Vagina (tissue), 2 donors: ENCODE data around the gene NDUFA11. TPM values are rescaled to one million over a fixed set of nuclear protein-coding genes. Genes with fewer than 3 reads are reported as not detected.

ENCODE experiments used
- DNase-seq, 2 donors: peaks; one replicate each; pipeline ENCODE4 v3.0.0-alpha.2; 2017; ENCODE audit errors: extremely low spot score in 2 of 2
- H3K27ac ChIP-seq: fragments of 200-600 bp; sonication (generic); one replicate; pipeline ENCODE4 v1.5.1; 2019
- H3K27me3 ChIP-seq: fragments of 200-600 bp; sonication (generic); one replicate; pipeline ENCODE4 v1.5.1; 2019
- H3K36me3 ChIP-seq, 2 donors: fragments of 200-600 bp; sonication (generic); one replicate each; pipeline ENCODE4 v1.5.1; 2017 to 2019
- H3K4me1 ChIP-seq: fragments of 200-600 bp; sonication (generic); one replicate; pipeline ENCODE4 v1.5.1; 2019
- H3K4me3 ChIP-seq, 2 donors: fragments of 200-600 bp; sonication (generic); 1 replicate in 1 of 2; 2 replicates in 1 of 2; pipeline ENCODE4 v1.5.1; 2016 to 2019
- H3K9me3 ChIP-seq: fragments of 200-600 bp; sonication (generic); one replicate; pipeline ENCODE4 v1.5.1; 2019
- POLR2A ChIP-seq, 2 donors: fragments of 450-650 bp; IDR thresholded peaks; one replicate each; pipeline ENCODE4 v1.6.1; 2017; ENCODE audit warnings: antibody characterized with exemption in 2 of 2, mild to moderate bottlenecking in 2 of 2, moderate library complexity in 2 of 2
- POLR2AphosphoS5 ChIP-seq, 2 donors: sonication (generic); formaldehyde crosslinking; IDR thresholded peaks; one replicate each; pipeline ENCODE4 v1.9.0; 2017; ENCODE audit warnings: antibody characterized with exemption in 2 of 2, mild to moderate bottlenecking in 2 of 2, low read depth in 1 of 2; ENCODE audit not compliant: insufficient read depth in 1 of 2
- intact Hi-C: fragments of 100-400 bp; cut with DNase I; formaldehyde crosslinking; loops from one replicate; pipeline ENCODE4 v1.15.1; 2023
- total RNA-seq: library from RNA; depleted of rRNA; stranded (reverse); fragments of >200 nt; gene quantifications from one replicate; pipeline ENCODE4 v1.2.3, GENCODE V29; 2016
- TF ChIP-seq, protein P1 (sequence below), 3 experiments: fragments of 450-650 bp in 2 of 3; fragments of 200-600 bp in 1 of 3; sonication (generic) in 1 of 3; IDR thresholded peaks; one replicate each; pipeline ENCODE4 v1.5.1; 2017 to 2019; ENCODE audit warnings: antibody characterized with exemption in 3 of 3, mild to moderate bottlenecking in 2 of 3, moderate library complexity in 2 of 3

NDUFA11 gene
- total RNA-seq, 1 donor from 2014 or later: 318 TPM

DNA sequence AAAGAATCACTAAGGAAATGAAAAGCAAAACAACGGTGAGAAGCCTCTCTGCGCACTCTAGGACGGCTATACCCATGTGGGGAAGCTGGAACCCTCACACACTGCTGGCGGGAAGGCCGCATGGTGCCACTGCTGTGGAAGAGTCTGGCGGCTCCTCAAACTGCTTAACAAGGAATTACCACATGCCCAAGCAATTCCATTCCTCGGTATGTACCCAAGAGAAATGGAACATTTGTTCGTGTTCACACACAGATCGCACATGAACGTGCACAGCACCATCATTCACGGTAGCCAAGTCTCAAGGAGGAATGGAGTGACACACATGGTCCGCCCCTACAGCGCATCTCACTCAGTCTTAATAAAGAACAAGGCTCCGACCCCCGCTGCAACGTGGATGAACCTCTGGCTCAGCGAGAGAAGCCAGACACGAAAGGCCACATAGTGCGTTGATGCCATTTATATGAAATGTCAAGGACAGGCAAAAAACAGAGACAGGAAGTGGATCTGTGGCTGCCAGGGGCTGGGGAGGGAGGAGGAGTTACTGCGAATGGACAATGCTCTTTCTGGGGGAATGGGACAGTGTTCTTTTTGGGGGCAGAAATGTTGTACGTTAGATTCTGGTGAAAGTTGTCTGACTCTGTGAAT, 18.0 kb upstream of the NDUFA11 start:
- no peaks in the 10 kb centered on the region for H3K27me3 ChIP-seq
- no peak for TF ChIP-seq POLR2AphosphoS5 (IDR thresholded peaks at IDR 0.05; ENCODE audit: insufficient read depth in 1 of 2, low read depth in 1 of 2)
- no peak for TF ChIP-seq POLR2A (IDR thresholded peaks at IDR 0.05)
- TF ChIP-seq, protein P1, sequence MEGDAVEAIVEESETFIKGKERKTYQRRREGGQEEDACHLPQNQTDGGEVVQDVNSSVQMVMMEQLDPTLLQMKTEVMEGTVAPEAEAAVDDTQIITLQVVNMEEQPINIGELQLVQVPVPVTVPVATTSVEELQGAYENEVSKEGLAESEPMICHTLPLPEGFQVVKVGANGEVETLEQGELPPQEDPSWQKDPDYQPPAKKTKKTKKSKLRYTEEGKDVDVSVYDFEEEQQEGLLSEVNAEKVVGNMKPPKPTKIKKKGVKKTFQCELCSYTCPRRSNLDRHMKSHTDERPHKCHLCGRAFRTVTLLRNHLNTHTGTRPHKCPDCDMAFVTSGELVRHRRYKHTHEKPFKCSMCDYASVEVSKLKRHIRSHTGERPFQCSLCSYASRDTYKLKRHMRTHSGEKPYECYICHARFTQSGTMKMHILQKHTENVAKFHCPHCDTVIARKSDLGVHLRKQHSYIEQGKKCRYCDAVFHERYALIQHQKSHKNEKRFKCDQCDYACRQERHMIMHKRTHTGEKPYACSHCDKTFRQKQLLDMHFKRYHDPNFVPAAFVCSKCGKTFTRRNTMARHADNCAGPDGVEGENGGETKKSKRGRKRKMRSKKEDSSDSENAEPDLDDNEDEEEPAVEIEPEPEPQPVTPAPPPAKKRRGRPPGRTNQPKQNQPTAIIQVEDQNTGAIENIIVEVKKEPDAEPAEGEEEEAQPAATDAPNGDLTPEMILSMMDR (IDR thresholded peaks at IDR 0.05): no peak
- DNase-seq: no peak
- H3K27ac ChIP-seq: no peak overlapping the region
- intact Hi-C loops: no loop called here
- H3K9me3 ChIP-seq: no peaks in the 10 kb centered on the region
- no peak overlapping the region for H3K4me3 ChIP-seq
- peaks cover 0 to 92% of the 10 kb centered on the region in 2 donors for H3K36me3 ChIP-seq
- H3K4me1 ChIP-seq: peaks cover 8% of the 10 kb centered on the region

DNA sequence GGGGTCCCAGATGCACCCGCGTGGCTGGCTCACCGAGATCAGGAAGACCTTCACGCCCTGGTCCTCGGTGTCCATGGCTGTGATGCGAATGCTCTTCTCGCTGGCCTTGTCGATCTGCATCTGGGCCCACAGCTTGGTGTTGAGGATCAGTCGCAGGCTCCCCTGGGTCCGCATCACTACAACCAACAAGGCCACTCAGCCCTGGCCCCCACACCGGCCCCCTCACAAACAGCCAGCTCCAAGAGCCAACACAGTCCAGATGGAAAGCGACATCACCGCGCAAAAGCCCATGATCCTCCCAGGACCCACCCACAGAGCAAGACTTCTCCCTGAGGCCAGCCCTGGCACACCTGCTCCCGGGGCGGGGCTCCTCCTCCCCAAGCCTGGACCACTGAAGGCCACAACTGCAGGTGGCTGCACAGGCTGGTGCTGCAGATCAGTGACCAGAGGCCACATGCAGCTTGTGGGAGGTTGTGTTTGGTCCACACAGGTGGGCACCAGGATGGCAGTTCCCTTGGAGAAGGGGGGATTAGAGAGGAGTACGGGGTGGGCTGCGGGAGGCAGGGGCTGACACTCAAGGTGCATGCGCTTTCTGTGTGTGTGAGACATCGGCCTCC, 15.0 kb upstream of the NDUFA11 start:
- H3K27me3 ChIP-seq: no peaks in the 10 kb centered on the region
- peaks cover 0 to 78% of the 10 kb centered on the region in 2 donors for H3K36me3 ChIP-seq
- H3K9me3 ChIP-seq: no peaks in the 10 kb centered on the region
- H3K27ac ChIP-seq: no peak overlapping the region
- H3K4me3 ChIP-seq: no peak overlapping the region
- H3K4me1 ChIP-seq: peaks cover 23% of the 10 kb centered on the region
- TF ChIP-seq POLR2AphosphoS5 (IDR thresholded peaks at IDR 0.05; ENCODE audit: insufficient read depth in 1 of 2, low read depth in 1 of 2): no peak
- TF ChIP-seq POLR2A (IDR thresholded peaks at IDR 0.05): no peak
- TF ChIP-seq, protein P1 (IDR thresholded peaks at IDR 0.05): no peak
- no peak for DNase-seq
- intact Hi-C loops: no loop called here

DNA sequence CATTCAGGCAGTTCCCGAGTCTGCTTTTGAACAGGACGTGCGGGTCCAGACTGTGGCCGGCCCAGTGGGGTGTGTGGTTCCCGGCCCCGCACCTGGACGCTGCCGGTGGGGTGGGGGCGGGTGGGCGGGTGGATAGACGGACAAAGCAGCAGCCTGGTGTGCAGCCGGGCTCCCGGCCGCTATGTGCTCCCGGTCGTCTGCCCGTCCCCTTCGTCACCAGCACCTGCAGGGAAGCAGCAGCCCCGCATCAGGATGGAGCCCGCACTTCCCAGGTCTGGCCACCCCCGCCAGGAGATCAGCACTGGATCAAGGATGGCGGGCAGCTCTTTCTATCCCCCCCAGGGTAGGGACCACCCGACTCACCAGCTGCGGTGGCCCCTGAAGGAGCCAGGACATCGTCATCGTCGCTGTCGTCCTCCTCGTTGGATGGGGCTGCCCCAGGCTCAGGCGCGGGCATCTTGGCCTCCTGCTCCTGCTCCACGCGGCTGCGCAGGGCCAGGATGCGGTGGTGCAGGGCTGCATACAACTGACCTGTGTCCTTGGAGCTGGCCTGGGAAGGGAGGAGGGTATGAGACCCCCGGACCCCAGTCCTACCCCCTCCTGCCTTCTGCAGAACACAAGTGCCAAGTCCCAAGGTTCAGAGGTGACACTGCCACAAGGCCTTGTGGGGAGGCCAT, 14.0 kb upstream of the NDUFA11 start:
- H3K4me1 ChIP-seq: peaks cover 23% of the 10 kb centered on the region

GRCh38 chr19:5916181-5916708, 12.7 kb upstream of the NDUFA11 start:
- TF ChIP-seq, protein P1 (IDR thresholded peaks at IDR 0.05): no peak
- TF ChIP-seq POLR2A (IDR thresholded peaks at IDR 0.05): no peak
- no peak for TF ChIP-seq POLR2AphosphoS5 (IDR thresholded peaks at IDR 0.05; ENCODE audit: insufficient read depth in 1 of 2, low read depth in 1 of 2)
- peaks cover 0 to 55% of the 10 kb centered on the region in 2 donors for H3K36me3 ChIP-seq
- no peaks in the 10 kb centered on the region for H3K9me3 ChIP-seq
- H3K4me3 ChIP-seq: no peak overlapping the region
- no peak overlapping the region for H3K27ac ChIP-seq
- no peak for DNase-seq
- intact Hi-C loops: no loop called here
- no peaks in the 10 kb centered on the region for H3K27me3 ChIP-seq
- H3K4me1 ChIP-seq: peaks cover 23% of the 10 kb centered on the region

More for the DNA sequence above, 14.0 kb upstream of the NDUFA11 start:
- DNase-seq: no peak
- TF ChIP-seq, protein P1 (IDR thresholded peaks at IDR 0.05): no peak
- TF ChIP-seq POLR2A (IDR thresholded peaks at IDR 0.05) (no peak), POLR2AphosphoS5 (IDR thresholded peaks at IDR 0.05; ENCODE audit: insufficient read depth in 1 of 2, low read depth in 1 of 2) (no peak)
- Histone ChIP-seq H3K4me3 (no peak overlapping the region), H3K27ac (no peak overlapping the region), H3K36me3 (peaks cover 0 to 68% of the 10 kb centered on the region in 2 donors), H3K27me3 (no peaks in the 10 kb centered on the region), H3K9me3 (no peaks in the 10 kb centered on the region)
- intact Hi-C loops: no loop called here
